ENCODE measurements around the gene CFP.
"Not testable (repeated sequence)": the region's sequence is repeated elsewhere in the genome, so short reads cannot be mapped to it uniquely, and the experiment has no call there.

CFP gene

DNA sequence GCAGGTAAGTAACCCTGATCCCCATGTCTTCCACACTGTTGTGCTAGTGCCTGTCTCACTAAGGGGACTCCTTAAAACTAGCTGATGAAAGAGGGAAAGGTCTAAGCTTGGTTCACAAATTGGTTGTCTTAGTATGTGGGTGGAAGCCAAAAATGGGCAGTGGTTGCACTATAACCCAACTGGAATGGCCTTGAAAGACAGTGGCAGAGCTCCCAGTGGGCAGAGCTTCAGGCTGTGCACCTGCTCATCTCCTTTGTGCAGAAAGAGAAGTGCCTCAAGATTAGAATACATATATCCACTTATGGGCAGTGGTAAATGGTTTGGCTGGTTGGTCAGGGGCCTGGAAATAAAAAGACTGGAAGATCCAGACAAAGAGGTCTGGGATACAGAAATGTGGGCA lies 17.3 kb downstream of the CFP start:
- DNase-seq (ENCODE audit: low read depth): no peak
- TF ChIP-seq, protein P1, sequence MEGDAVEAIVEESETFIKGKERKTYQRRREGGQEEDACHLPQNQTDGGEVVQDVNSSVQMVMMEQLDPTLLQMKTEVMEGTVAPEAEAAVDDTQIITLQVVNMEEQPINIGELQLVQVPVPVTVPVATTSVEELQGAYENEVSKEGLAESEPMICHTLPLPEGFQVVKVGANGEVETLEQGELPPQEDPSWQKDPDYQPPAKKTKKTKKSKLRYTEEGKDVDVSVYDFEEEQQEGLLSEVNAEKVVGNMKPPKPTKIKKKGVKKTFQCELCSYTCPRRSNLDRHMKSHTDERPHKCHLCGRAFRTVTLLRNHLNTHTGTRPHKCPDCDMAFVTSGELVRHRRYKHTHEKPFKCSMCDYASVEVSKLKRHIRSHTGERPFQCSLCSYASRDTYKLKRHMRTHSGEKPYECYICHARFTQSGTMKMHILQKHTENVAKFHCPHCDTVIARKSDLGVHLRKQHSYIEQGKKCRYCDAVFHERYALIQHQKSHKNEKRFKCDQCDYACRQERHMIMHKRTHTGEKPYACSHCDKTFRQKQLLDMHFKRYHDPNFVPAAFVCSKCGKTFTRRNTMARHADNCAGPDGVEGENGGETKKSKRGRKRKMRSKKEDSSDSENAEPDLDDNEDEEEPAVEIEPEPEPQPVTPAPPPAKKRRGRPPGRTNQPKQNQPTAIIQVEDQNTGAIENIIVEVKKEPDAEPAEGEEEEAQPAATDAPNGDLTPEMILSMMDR (conservative IDR thresholded peaks at IDR 0.05; ENCODE audit: low read depth, low read length): no peak
- no peak overlapping the region for H3K4me3 ChIP-seq (ENCODE audit: low read length)

- TF ChIP-seq, protein P1 (conservative IDR thresholded peaks at IDR 0.05; ENCODE audit: low read depth, low read length): no peak
- H3K4me3 ChIP-seq (ENCODE audit: low read length): no peak overlapping the region
- no peak for DNase-seq (ENCODE audit: low read depth)
Measured at GRCh38 chrX:47611926-47612325, 17.8 kb downstream of the CFP start.

- no peak overlapping the region for H3K4me3 ChIP-seq (ENCODE audit: low read length)
- TF ChIP-seq, protein P1 (conservative IDR thresholded peaks at IDR 0.05; ENCODE audit: low read depth, low read length): no peak
Measured at GRCh38 chrX:47611489-47611888, 18.2 kb downstream of the CFP start.

GRCh38 chrX:47610511-47610910 lies 19.2 kb downstream of the CFP start:
- no peak overlapping the region for H3K4me3 ChIP-seq (ENCODE audit: low read length)
- TF ChIP-seq, protein P1 (conservative IDR thresholded peaks at IDR 0.05; ENCODE audit: low read depth, low read length): no peak
- DNase-seq (ENCODE audit: low read depth): no peak

More at GRCh38 chrX:47611489-47611888, 18.2 kb downstream of the CFP start:
- DNase-seq (ENCODE audit: low read depth): no peak

- DNase-seq (ENCODE audit: low read depth): no peak
- TF ChIP-seq, protein P1 (conservative IDR thresholded peaks at IDR 0.05; ENCODE audit: low read depth, low read length): no peak
- H3K4me3 ChIP-seq (ENCODE audit: low read length): no peak overlapping the region
Measured at GRCh38 chrX:47608130-47608810, 21.5 kb downstream of the CFP start.

DNA sequence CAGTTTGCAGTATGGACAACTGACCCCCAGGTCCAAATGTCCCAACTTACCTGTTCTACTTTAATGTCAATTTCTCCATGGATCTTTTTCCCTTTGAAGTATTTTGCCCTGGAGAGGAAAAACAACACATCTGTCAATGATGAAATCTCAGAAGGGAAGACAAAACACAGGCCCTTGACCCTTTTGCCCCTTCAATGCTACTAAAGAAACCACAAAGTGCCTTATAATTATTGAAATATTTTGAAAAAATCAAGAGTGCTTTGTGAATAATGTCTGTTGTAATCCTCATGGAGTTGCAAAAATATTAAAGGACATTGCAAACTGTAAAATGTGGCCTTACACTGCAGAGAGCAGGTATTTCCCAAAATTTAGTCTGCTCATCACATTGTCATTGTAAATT lies 22.6 kb downstream of the CFP start:
- H3K4me3 ChIP-seq (ENCODE audit: low read length): no peak overlapping the region
- DNase-seq (ENCODE audit: low read depth): no peak
- TF ChIP-seq, protein P1 (conservative IDR thresholded peaks at IDR 0.05; ENCODE audit: low read depth, low read length): no peak

DNA sequence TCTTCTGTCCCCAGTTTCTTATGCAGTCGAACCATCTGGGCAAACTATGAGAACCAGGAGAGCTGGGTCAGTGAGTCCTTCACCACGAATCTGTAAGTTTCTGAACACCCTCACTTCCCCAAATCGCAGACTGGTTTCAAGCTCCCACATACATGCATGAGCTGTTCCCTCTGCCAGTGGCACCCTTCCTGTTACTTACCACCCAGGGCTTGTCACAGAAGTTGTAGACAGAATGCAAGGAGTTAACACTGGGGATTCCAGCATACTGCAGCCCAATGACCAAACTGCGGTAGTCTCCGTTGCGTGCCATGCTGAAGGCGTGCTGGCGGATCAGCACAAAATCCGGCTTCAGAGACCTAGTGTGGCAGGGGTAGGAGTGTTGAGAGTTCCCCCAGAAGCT lies 24.7 kb downstream of the CFP start:
- no peak for DNase-seq (ENCODE audit: low read depth)
- TF ChIP-seq, protein P1 (conservative IDR thresholded peaks at IDR 0.05; ENCODE audit: low read depth, low read length): no peak

DNA sequence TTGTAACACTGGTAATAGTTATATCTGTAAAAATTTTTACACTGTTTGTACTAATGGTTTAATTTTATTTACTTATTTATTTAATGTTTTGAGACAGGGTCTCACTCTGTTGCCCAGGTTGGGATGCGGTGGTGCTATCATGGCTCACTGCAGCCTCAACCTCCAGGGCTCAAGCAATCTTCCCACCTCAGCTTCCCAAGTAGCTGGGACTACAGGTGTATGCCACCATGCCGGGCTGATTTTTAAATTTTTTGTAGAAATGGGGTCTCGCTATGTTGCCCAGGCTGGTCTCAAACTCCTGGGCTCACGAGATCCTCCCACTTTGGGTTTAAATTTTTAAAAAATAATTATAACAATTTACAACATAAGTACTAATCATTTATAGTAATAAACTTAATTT lies 26.6 kb downstream of the CFP start:
- H3K4me3 ChIP-seq (ENCODE audit: low read length); DNase-seq (ENCODE audit: low read depth): not testable (repeated sequence)

More for the DNA sequence above, 24.7 kb downstream of the CFP start:
- no peak overlapping the region for H3K4me3 ChIP-seq (ENCODE audit: low read length)

All from retinal pigment epithelial cell (primary cell).